ENCODE data around the gene TOLLIP. TPM values are rescaled to one million over a fixed set of nuclear protein-coding genes. Genes with fewer than 3 reads are reported as not detected.

TOLLIP gene
- total RNA-seq, 1 experiment from 2014 or later: 32.3 TPM

GRCh38 chr11:1327064-1327460, 17.6 kb upstream of the TOLLIP start:
- ATAC-seq (no peak), DNase-seq (ENCODE audit: low spot score) (no peak)
- Mint-ChIP-seq H3K27me3 (ENCODE audit: low read depth) (peaks cover 73% of the 10 kb centered on the region), H3K4me1 (no peaks in the 10 kb centered on the region), H3K9me3 (peaks cover 36% of the 10 kb centered on the region), H3K4me3 (no peak overlapping the region), H3K27ac (no peak overlapping the region), H3K36me3 (peaks cover 15% of the 10 kb centered on the region)
- CTCF ChIA-PET: no interaction called here
- TF ChIP-seq TEAD4 (CRISPR knock-in tag; IDR thresholded peaks at IDR 0.05) (no peak), ZNF396 (CRISPR knock-in tag; IDR thresholded peaks at IDR 0.05; ENCODE audit: borderline replicate concordance) (no peak), TEAD1 (CRISPR knock-in tag; IDR thresholded peaks at IDR 0.05) (no peak), CBFB (CRISPR knock-in tag; IDR thresholded peaks at IDR 0.05; ENCODE audit: low read depth) (no peak), ZNF532 (CRISPR knock-in tag; IDR thresholded peaks at IDR 0.05; ENCODE audit: borderline replicate concordance) (no peak), ZNF232 (CRISPR knock-in tag; IDR thresholded peaks at IDR 0.05) (no peak), SOX15 (CRISPR knock-in tag; IDR thresholded peaks at IDR 0.05) (no peak), ZNF121 (CRISPR knock-in tag; IDR thresholded peaks at IDR 0.05) (no peak), JUN (CRISPR knock-in tag; IDR thresholded peaks at IDR 0.05) (no peak), ELF4 (CRISPR knock-in tag; IDR thresholded peaks at IDR 0.05; ENCODE audit: low read depth) (no peak), IRF1 (CRISPR knock-in tag; IDR thresholded peaks at IDR 0.05) (no peak), USF2 (CRISPR knock-in tag; IDR thresholded peaks at IDR 0.05) (no peak), TP53 (CRISPR knock-in tag; IDR thresholded peaks at IDR 0.05) (no peak), MLX (CRISPR knock-in tag; IDR thresholded peaks at IDR 0.05) (no peak), IRF2 (CRISPR knock-in tag; IDR thresholded peaks at IDR 0.05; ENCODE audit: borderline replicate concordance, low read depth) (no peak), E2F4 (CRISPR knock-in tag; IDR thresholded peaks at IDR 0.05; ENCODE audit: borderline replicate concordance, low read depth) (no peak), TCF7 (CRISPR knock-in tag; IDR thresholded peaks at IDR 0.05; ENCODE audit: low read depth) (no peak), MAX (CRISPR knock-in tag; IDR thresholded peaks at IDR 0.05) (no peak), E2F1 (CRISPR knock-in tag; IDR thresholded peaks at IDR 0.05) (no peak)
- POLR2A ChIA-PET: no interaction called here

Measured in WTC11 (cell line).